Uterus (tissue), 2 donors: ENCODE results near the gene ZC3H4.

ENCODE experiments used
- CTCF ChIP-seq, 4 experiments: fragments of 200-600 bp in 2 of 4; fragments of 450-650 bp in 2 of 4; sonication (generic) in 2 of 4; IDR thresholded peaks; one replicate each; pipeline ENCODE4 v1.5.1; 2016 to 2019; ENCODE audit warnings: antibody characterized with exemption in 4 of 4, mild to moderate bottlenecking in 2 of 4, moderate library complexity in 1 of 4
- POLR2A ChIP-seq, 2 donors: fragments of 450-650 bp; IDR thresholded peaks; one replicate each; pipeline ENCODE4 v1.6.1; 2016; ENCODE audit warnings: antibody characterized with exemption in 2 of 2, mild to moderate bottlenecking in 1 of 2, moderate library complexity in 1 of 2

- TF ChIP-seq CTCF (IDR thresholded peaks at IDR 0.05): no peak
- no peak for TF ChIP-seq POLR2A (IDR thresholded peaks at IDR 0.05)
Measured at GRCh38 chr19:47135156-47135555, 21.6 kb upstream of the ZC3H4 start.
